ENCODE data around the gene TULP3. TPM values are rescaled to one million over a fixed set of nuclear protein-coding genes. Genes with fewer than 3 reads are reported as not detected.
A peak's percentile ranks its signal among the peaks of the same experiment; 100 is the strongest.

TULP3 gene
- total RNA-seq, 1 donor from 2014 or later = 30.4 TPM

GRCh38 chr12:2892246-2892645 is 1.6 kb downstream of the TULP3 start:
- DNase-seq (ENCODE audit: extremely low spot score in 2 of 2) = no peak
- no peaks in the 10 kb centered on the region for H3K9me3 ChIP-seq
- H3K36me3 ChIP-seq = no peaks in the 10 kb centered on the region
- peak overlapping the region; percentile 97 for H3K27ac ChIP-seq
- H3K4me3 ChIP-seq = peak overlapping the region; percentile 73 to 97
- peaks cover 51% of the 10 kb centered on the region for H3K4me1 ChIP-seq
- H3K27me3 ChIP-seq = no peaks in the 10 kb centered on the region
- TF ChIP-seq POLR2A (IDR thresholded peaks at IDR 0.05) = no peak
- TF ChIP-seq POLR2AphosphoS5 (IDR thresholded peaks at IDR 0.05; ENCODE audit: insufficient read depth in 1 of 2, low read depth in 1 of 2) = no peak
- no peak for TF ChIP-seq CTCF (IDR thresholded peaks at IDR 0.05)
- intact Hi-C loops (cut with DNase I) = no loop called here

GRCh38 chr12:2893007-2893406 is 2.3 kb downstream of the TULP3 start:
- Histone ChIP-seq H3K27ac (peak overlapping the region; percentile 97), H3K9me3 (no peaks in the 10 kb centered on the region), H3K36me3 (no peaks in the 10 kb centered on the region), H3K4me3 (peak overlapping the region in 1 of 2 donors; percentile 97), H3K27me3 (no peaks in the 10 kb centered on the region), H3K4me1 (peaks cover 51% of the 10 kb centered on the region)
- DNase-seq (ENCODE audit: extremely low spot score in 2 of 2) = no peak
- intact Hi-C loops (cut with DNase I) = no loop called here
- TF ChIP-seq CTCF (IDR thresholded peaks at IDR 0.05) (no peak), POLR2AphosphoS5 (IDR thresholded peaks at IDR 0.05; ENCODE audit: insufficient read depth in 1 of 2, low read depth in 1 of 2) (peak in 1 of 2 donors; percentile 68), POLR2A (IDR thresholded peaks at IDR 0.05) (peak in 1 of 2 donors; percentile 9)

GRCh38 chr12:2895051-2895451 is 4.4 kb downstream of the TULP3 start:
- Histone ChIP-seq H3K27me3 (no peaks in the 10 kb centered on the region), H3K9me3 (no peaks in the 10 kb centered on the region), H3K4me1 (peaks cover 45% of the 10 kb centered on the region), H3K36me3 (no peaks in the 10 kb centered on the region), H3K4me3 (no peak overlapping the region), H3K27ac (peak overlapping the region; percentile 60)
- no peak for DNase-seq (ENCODE audit: extremely low spot score in 2 of 2)
- TF ChIP-seq CTCF (IDR thresholded peaks at IDR 0.05) (no peak), POLR2A (IDR thresholded peaks at IDR 0.05) (no peak), POLR2AphosphoS5 (IDR thresholded peaks at IDR 0.05; ENCODE audit: insufficient read depth in 1 of 2, low read depth in 1 of 2) (no peak)
- intact Hi-C loops (cut with DNase I) = no loop called here

GRCh38 chr12:2895511-2895910 is 4.8 kb downstream of the TULP3 start:
- Histone ChIP-seq H3K9me3 (no peaks in the 10 kb centered on the region), H3K4me1 (peaks cover 42% of the 10 kb centered on the region), H3K27ac (peak overlapping the region; percentile 60), H3K27me3 (no peaks in the 10 kb centered on the region), H3K4me3 (no peak overlapping the region), H3K36me3 (no peaks in the 10 kb centered on the region)
- TF ChIP-seq POLR2A (IDR thresholded peaks at IDR 0.05) (no peak), POLR2AphosphoS5 (IDR thresholded peaks at IDR 0.05; ENCODE audit: insufficient read depth in 1 of 2, low read depth in 1 of 2) (no peak), CTCF (IDR thresholded peaks at IDR 0.05) (no peak)
- intact Hi-C loops (cut with DNase I) = no loop called here
- no peak for DNase-seq (ENCODE audit: extremely low spot score in 2 of 2)

- no peak for DNase-seq (ENCODE audit: extremely low spot score in 2 of 2)
- no peak overlapping the region for H3K4me3 ChIP-seq
Observed at GRCh38 chr12:2897418-2897817, 6.7 kb downstream of the TULP3 start.

More at GRCh38 chr12:2897418-2897817, 6.7 kb downstream of the TULP3 start:
- intact Hi-C loops (cut with DNase I) = no loop called here
- Histone ChIP-seq H3K27ac (no peak overlapping the region), H3K27me3 (no peaks in the 10 kb centered on the region), H3K9me3 (no peaks in the 10 kb centered on the region), H3K4me1 (peaks cover 37% of the 10 kb centered on the region), H3K36me3 (no peaks in the 10 kb centered on the region)
- TF ChIP-seq POLR2AphosphoS5 (IDR thresholded peaks at IDR 0.05; ENCODE audit: insufficient read depth in 1 of 2, low read depth in 1 of 2) (no peak), POLR2A (IDR thresholded peaks at IDR 0.05) (no peak), CTCF (IDR thresholded peaks at IDR 0.05) (no peak)

Data from vagina (tissue), 2 donors.